ENCODE measurements around the gene CENPS.
"Not testable (repeated sequence)": the region's sequence is repeated elsewhere in the genome, so short reads cannot be mapped to it uniquely, and the experiment has no call there.

Gene CENPS

GRCh38 chr1:10450836-10451235, 20.6 kb downstream of the CENPS start:
- peak; percentile 33 for DNase-seq (ENCODE audit: low read depth, low spot score)

- peak; percentile 34 for DNase-seq (ENCODE audit: low read depth, low spot score)
Measured at GRCh38 chr1:10451287-10451686, 21.1 kb downstream of the CENPS start.

- DNase-seq (ENCODE audit: low read depth, low spot score), result no peak
Measured at GRCh38 chr1:10456048-10456447, 25.8 kb downstream of the CENPS start.

DNA sequence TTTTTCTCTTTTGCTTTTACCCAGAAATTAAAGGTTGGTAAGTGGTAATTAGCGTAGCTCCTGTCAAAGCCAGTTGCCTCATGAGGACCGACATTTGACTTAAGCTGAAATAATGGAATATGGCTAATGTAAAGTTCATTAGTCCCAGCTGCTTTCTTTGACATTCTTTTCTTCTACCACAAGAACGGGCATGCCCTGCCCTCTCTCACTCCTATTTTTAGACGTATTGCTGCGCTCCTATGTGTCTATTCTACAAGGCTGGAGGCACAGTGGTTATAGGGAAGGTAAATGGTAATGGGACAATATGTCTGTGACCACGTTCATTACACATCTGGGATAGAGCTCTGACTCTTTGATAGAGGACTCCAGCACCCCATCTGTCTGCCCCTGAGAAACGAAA, 26.4 kb downstream of the CENPS start:
- no peak for DNase-seq (ENCODE audit: low read depth, low spot score)

GRCh38 chr1:10457462-10457861, 27.2 kb downstream of the CENPS start:
- DNase-seq (ENCODE audit: low read depth, low spot score), result not testable (repeated sequence)

DNA sequence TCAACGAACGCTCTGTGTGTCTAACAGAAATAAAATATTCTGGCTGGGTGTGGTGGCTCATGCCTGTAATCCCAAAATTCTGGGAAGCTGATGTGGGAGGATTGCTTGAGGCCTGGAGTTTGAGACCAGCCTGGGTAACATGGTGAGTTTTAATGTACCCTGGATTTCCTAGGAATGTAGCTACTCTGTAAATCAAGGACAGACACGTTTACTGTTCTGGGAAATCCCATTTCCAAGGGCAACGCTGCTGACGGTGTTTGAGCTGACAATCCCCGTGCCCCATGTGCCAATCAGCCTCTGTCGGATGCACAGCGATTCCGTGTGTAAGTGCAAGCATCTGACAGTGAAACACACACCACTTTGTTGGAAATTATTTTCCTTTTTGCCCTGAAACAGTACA, 27.6 kb downstream of the CENPS start:
- DNase-seq (ENCODE audit: low read depth, low spot score), result no peak

DNA sequence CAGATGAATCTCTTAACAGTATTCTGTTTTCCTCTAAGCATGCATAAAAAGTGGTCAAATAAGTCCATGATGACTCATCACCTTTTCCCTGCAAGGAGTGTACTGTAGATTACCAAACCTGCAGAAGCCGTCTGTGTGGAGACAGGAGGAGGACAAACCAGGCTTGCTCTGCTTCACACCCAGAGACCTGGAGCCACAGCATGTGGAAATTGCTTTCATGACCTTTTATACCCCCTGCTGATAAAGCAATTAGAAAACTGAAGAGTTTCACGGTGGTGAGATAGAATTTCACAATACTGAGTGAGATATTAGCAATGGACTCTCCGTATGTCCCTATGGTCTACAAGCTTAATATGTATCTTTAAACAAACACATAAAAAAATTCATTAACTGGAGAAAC, 29.0 kb downstream of the CENPS start:
- peak; percentile 84 for DNase-seq (ENCODE audit: low read depth, low spot score)

DNA sequence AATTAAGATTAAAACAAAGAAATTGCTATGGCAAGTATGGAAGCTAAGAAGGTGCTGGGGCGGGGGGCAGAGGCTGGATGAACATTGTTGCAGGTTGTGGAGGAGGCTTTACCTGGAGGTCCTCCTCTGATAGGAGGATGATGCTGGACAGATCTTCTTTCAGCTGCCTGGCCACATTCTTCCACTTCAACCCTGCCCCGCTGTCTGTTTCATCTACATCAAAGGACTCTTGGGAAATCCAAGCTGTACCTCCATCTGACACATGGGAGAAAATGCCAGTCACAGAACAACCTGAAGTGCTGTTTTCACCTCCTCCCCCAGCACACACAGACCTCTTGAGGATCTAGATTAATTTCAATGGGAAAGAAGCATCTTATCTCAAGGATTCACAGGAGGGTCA, 36.8 kb downstream of the CENPS start:
- no peak for DNase-seq (ENCODE audit: low read depth, low spot score)

DNA sequence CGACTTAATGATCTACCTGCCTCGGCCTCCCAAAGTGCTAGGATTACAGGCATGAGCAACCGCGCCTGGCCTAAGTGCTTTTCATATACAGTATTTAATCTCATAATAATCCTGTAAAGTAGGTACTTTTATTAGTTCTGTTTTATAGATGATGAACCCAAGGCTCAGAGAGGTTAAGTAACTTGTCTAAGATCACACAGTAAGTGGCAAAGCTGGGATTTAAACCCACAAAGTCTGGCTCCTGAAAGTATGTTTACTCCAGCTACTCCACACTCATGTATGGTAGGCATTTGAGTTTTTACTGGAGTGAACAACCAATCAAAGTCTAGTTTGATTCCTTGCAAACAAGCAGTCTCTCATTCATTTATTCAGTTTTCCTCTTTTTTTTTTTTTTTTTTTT, 39.8 kb downstream of the CENPS start:
- DNase-seq (ENCODE audit: low read depth, low spot score), result no peak

DNA sequence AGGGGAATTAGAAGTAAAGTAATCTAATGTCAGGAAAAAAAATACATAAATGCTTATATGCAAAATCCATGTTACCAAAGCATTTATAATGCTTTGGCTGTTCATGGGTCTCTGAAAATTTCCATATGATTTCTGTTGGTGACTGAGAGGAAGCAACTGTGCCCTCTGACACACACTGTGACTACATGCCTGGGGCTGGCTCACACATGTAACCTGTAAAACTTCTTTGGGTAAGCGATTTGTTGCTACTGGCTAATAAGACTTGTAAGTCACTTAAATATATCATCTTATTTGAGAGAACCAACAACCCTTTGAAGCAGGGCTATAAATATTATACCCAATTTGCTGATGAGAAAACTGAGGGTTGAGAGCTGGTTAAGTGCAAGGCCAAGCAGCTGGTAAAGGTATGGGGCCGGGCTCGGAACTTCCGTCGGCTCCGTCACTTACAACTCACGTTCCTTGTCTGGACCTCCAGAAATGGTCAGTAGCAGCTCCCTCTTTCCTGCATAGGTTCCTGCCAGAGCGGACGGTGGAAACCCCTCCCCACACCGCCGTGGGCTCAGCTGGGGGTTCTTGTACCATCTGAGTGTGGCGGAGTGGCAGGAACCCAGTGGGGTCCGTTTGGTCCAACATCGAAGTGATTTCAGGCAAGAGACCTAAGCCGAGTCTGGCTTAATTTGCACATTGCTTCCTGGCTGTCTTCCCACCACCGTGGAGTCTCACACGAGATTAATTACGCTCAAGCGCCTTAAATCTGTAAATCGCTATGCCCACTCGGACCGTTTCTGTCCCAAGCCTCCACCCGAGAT, 41.4 kb downstream of the CENPS start:
- no peak for DNase-seq (ENCODE audit: low read depth, low spot score)

DNA sequence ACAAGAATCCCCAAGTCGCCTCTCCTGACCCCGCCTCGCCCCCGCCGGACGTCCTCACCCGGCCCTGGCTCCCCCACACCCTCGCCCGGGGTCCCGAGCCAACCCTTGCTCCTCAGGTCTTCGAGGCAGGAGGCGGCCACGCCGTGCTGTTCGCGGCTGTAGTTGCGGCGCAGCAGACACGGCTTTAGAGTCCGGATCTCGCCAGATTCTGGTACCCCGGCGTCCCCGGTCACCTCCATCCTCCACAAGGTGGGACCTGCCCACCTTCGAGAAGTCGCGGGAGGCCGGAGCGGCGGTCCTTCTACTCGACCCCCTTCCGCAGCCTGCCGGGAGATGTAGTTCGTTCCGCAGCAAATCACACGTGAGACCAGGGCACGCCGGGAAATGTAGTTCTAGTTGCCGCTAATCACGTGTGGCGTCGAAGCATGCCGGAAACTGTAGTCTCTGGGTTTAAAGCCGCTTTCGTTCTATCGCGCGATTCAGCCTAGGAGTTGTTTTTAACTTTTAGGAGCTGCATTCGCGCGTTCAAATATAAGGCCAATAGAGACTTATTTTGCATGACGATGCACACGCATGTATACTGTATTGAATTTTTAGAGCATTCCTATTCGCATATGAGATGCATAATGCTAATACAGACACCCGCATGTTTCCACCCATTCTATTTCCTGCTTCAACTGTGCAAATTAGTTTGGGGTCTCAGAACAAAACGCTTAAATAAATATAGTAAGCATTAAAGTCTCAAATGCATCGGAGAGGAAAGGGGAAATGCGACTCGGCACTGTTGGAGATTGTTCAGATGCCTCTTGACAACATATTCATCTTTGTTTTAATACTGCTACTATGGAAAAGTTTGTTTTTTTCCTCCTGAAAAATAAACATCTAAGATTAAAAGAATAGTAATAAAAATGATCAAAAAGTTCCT, 42.2 kb downstream of the CENPS start, which contains the start of gene DFFA:
TSS of gene DFFA (minus strand) at position 310 of the 925 bp plus-strand sequence. CDS start at position 239, 71 bp downstream.
- peak; percentile 99 for DNase-seq (ENCODE audit: low read depth, low spot score)

DNA sequence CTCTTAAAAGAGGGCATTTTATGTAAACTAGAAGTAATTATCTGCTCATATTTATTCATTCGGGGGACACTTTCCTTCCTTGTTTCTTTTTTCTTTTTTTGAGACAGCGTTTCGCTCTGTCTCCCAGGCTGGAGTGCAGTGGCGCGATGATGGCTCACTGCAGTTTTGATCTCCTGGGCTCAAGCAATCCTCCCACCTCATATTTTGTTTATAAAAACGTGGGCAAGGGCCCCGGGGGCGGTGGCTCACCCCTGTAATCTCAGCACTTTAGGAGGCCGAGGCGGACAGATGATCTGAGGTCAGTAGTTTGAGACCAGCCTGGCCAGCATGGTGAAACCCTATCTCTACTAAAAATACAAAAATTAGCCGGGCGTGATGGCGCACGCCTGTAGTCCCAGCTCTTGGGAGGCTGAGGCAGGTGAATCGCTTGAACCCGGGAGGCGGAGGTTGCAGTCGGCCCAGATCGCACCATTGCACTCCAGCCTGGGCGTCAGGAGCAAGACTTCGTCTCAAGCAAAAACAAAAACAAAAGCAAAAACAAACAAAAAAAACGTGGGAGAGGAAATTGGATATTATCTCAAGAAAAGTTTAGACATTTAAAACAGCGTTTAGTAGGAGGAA, 43.0 kb downstream of the CENPS start:
- DNase-seq (ENCODE audit: low read depth, low spot score), result no peak

DNA sequence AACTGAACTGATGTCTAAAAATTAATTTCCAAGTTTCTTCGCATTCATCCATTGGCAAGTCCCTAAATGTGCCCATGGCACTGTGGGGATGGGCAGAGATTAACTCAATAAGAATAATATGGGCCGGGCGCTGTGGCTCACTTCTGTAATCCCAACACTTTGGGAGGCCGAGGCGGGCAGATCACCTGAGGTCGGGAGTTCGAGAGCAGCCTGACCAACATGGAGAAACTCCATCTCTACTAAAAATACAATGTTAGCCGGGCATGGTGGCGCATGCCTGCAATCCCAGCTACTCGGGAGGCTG, 44.0 kb downstream of the CENPS start:
- not testable (repeated sequence) for DNase-seq (ENCODE audit: low read depth, low spot score)

DNA sequence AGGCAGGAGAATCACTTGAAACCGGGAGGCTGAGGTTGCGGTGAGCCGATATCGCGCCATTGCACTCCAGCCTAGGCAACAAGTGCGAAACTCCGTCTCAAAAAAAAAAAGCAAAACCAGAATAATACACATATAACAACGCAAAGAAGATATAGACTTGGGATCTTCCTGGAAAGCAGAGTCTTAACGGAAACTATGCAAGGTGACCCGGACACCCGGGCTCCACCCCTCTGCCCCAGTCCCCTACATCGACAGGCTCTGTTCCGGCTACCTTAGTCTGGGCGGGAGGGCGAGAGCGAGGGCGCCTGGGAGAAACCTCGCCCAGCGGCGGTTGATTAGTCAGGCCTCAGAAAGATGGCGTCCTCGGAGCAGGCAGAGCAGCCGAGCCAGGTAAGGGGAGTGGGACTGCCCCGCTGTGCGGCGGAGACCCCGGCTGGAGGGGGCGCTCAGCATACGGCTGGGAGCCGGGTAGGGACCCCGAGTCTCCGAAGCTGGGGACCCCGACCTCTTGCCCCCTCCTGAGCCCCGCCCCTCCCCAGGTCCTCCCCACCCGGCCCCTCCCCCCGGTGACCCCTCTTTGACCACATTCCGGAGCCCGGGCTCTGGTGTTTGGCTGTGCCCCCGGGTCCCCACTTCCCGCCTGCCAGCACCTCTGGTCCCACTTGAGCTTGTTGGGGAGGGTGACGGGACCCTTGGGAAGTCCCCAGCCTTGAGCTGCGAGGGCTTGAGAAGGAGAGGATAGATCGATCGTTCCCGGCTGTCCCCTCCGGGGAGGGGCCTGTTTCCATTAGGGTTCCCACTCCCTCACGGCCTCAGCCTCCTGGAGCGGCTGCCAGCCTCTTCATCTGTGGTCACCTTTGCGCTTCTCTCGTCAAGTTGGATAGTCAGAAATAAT, 44.6 kb downstream of the CENPS start, which contains the start of gene PEX14:
TSS of gene PEX14 (plus strand) at position 338 of the 895 bp plus-strand sequence. CDS start at position 355, 17 bp downstream.
- DNase-seq (ENCODE audit: low read depth, low spot score), result peak; percentile 95

- DNase-seq (ENCODE audit: low read depth, low spot score), result no peak
Measured at GRCh38 chr1:10475510-10475909, 45.3 kb downstream of the CENPS start.

- DNase-seq (ENCODE audit: low read depth, low spot score), result no peak
Measured at GRCh38 chr1:10479296-10479695, 49.1 kb downstream of the CENPS start.

GRCh38 chr1:10480614-10481013, 50.4 kb downstream of the CENPS start:
- DNase-seq (ENCODE audit: low read depth, low spot score), result no peak

GRCh38 chr1:10484521-10484920, 54.3 kb downstream of the CENPS start:
- DNase-seq (ENCODE audit: low read depth, low spot score), result no peak

- DNase-seq (ENCODE audit: low read depth, low spot score), result no peak
Measured at GRCh38 chr1:10489291-10490055, 59.2 kb downstream of the CENPS start.

GRCh38 chr1:10490286-10490970, 60.2 kb downstream of the CENPS start:
- no peak for DNase-seq (ENCODE audit: low read depth, low spot score)

Data from astrocyte of the hippocampus (primary cell).